ENCODE results near the gene CD33.
"Not testable (repeated sequence)": the region's sequence is repeated elsewhere in the genome, so short reads cannot be mapped to it uniquely, and the experiment has no call there.

CD33 gene

DNA sequence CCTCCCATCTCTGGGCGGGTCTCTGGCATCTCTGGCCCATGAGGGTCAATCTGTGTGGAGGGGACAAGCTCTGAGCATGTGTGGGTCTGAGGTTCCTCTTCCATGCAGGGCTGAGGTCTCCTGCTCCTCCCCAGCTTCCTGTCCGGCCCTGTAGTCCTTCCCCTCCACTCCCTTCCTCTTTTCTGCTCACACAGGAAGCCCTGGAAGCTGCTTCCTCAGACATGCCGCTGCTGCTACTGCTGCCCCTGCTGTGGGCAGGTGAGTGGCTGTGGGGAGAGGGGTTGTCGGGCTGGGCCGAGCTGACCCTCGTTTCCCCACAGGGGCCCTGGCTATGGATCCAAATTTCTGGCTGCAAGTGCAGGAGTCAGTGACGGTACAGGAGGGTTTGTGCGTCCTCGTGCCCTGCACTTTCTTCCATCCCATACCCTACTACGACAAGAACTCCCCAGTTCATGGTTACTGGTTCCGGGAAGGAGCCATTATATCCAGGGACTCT, at the start of gene CD33:
Gene CD33, plus strand, starts transcription at position 183 of the 496 bp plus-strand sequence. Its CDS starts 39 bp downstream, at position 222.
- DNase-seq = not testable (repeated sequence)

GRCh38 chr19:51179256-51179655, 45.6 kb upstream of the CD33 start:
- DNase-seq = no peak

GRCh38 chr19:51181377-51181912, 43.4 kb upstream of the CD33 start:
- no peak for DNase-seq

GRCh38 chr19:51181913-51182419, 42.9 kb upstream of the CD33 start:
- peak; percentile 9 for DNase-seq

DNA sequence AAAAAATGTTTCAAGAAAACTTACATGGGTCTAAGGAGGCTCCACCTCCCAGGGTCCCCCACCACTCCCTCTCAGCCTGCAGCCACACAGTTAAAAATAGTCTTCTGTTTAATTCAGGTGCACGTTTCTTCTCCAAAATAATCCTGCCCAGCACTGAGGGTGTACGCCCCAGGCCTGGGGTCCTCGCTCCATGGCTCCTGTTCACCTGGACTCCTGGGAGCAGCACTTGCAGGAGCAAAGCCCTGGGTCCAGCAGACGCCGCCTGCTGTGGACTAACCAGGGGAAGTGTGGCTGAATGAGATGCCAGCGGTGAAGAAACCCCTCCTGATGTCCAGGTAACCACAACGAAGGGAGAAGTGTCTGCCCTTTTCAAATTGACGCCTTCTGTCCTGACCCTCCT, 41.3 kb upstream of the CD33 start:
- DNase-seq = no peak

DNA sequence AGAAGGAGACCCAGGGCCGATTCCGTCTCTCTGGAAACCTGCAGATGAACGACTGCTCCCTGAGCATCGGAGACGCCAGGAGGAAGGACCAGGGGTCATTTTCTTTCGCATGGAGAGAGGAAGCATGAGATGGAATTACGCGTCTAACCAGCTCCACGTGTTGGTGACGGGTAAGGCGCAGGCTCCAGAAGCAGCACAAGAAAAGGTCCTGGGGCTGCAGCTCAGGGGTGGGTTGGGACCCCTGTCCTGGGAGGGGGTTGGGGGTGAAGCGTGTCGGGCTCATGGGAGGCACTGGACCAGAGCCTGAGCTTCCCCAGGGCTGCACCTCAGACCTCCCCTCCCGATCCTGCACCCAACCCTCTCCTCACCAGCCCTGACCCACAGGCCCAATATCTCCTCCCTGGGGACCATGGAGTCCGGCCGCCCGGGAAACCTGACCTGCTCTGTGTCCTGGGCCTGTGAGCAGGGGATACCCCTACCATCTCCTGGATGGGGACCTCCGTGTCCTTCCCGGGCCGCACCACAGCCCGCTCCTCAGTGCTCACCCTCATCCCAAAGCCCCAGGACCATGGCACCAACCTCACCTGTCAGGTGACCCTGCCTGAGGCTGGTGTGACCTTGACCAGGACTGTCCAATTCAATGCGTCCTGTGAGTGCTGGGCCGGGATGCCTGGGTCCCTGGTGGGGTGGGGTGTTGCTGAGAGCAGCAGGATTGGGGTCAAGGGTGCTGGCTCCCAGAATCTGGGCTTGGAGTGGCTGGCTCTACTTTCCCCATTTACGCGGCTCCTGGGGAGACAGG, 39.6 kb upstream of the CD33 start:
- no peak for DNase-seq

DNA sequence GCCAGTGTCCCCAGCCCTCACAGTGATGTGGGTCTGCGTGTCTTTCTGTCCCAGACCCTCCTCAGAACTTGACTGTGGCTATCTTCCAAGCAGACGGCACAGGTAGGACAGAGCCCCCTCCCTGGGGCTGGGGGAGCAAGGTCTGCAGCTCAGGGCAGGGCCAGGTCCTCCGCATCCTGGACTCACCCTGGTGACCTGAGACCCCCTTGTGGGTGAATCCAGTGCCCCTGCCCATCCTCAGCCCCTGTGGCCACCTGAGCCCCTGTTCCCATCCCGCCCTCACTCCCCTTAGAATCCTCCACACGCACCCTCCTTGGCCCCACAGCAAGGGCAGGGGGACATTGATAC, 39.0 kb upstream of the CD33 start:
- DNase-seq = no peak

DNA sequence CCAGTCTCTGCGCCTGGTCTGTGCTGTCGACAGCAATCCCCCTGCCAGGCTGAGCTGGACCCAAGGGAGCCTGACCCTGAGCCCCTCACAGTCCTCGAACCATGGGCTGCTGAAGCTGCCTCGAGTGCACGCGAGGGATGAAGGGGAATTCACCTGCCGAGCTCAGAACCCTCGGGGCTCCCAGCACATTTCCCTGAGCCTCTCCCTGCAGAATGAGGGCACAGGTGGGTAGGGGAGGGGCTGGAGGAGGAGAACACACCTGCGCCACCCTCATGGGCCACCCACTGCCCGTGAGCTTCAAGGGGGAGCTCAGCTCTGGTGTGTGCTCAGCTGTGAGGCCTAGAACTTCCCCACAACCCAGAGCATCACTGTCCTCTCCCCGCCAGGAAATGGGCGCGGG, 38.6 kb upstream of the CD33 start:
- DNase-seq = peak; percentile 9

DNA sequence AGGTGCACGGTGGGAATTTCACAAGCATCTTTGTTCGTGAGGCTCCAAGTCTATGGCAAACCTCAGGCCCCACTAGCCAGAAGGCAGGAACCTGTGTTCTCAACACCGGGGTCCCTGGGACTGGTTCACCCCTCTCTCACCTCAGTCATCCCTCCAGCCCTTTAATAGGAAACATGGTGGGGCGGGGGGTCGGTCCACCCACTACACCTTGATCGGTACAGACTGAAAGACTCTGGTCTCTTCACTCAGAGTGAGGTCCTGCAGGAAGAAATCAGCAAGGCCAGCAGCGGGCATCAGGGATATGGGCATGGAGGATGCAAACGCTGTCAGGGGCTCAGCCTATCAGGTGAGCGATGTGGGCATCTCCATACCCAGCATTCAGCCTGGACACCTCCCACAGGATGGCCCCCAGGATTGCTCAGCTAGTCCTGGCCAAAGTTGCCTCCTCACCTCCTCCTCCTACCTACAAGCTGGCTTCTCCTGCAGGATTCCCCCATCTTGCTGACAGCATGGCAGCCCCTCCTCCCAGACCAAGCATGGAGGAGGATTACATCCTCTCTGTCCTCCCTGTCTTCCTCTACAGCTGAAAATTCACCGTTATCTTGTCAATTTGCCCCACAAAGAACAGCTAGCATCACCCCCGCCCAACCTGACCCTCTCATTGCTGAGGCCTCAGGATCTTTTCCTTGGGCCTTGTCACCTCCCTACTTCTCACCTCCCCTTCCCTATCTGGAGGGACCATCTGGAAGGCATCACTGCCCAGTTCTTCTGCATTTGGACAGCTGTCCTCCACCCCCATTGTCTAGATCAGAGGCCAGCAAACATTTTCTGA, 37.3 kb upstream of the CD33 start:
- no peak for DNase-seq

DNA sequence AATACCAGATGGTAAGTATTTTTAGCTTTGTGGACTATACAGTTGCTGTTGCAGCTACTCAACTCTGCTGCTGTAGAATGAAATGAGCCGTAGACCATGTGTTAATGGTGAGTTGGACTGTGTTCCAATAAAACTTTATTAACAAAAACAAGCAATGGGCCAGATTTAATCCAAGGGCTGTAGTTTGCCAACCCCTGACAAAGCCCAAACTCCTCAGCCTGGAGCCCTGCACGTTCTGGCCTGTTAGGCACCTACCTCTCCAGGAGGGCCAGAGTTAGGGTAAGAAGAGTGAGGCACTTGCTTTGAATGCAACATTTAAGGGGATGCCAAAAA, 36.7 kb upstream of the CD33 start:
- DNase-seq = no peak

GRCh38 chr19:51192689-51193088, 32.2 kb upstream of the CD33 start:
- DNase-seq = no peak

DNA sequence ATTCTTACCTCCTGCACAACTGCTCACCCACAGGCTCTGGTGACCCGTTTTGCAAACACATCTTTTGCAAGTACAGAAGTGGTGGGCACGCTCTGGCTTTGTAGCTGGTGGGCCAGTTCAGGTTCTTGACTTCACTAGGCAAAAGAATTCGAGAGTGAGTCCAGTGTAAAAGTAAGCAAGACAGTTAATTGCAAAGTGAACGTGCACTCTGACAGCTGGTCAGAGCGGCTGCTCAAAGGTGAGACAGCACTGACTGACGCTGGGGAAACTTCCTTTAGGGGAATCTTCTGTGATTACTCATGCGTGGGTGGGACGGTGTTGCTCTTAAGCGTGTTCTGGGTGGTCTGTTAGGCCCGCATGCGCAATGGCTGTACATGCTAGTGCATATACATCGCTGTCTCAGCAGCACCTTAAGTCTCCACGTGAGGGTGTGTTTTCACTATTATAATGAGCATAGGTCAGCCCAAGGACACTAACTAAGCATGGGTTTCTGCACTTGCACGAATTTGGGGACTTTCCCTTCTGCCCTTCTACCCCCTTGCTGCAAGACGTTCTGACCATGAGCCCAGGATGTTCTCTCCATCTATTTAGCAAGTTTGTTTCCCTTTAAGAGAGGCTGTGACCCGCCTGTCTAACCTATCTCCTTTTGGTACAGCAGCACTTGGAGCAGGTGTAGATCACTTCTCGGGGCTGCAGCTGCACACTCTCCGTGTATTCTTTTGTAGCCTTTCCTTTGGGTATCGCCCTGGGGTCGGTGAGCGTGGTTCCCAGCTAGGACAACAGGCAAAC, 30.2 kb upstream of the CD33 start:
- no peak for DNase-seq

DNA sequence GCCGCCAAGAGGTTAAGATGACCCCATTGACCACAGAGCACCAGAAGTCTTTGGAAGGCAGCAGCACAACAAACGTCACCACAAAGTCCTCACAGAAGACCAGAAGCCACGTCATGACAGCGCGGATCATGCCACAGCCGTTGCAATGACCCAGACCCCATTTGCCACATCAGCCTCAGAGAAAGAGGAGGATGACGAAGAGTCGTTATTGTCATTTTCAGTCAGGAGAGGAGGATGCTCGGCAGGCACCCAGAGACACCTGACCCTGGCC, 29.6 kb upstream of the CD33 start:
- DNase-seq = no peak

GRCh38 chr19:51195616-51196015, 29.3 kb upstream of the CD33 start:
- no peak for DNase-seq

DNA sequence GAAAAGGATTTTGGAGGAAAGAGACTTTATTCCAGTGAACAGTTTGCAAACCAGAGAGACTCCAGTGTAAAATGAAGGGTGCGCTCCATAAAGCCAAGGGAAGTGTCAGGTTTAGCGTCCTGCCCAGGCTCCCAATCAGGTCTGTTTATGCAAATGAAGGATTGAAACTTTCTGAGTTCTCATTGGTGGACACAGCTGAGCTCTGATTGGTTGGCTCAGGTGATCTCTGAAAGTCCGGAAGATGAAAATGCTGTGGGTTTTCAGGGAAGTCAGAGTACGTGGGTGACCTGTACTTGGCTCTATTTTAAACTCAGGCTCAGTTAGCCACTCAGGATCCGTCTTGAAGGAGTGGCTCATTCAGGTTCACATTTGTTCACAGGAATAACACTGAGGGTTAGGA, 28.7 kb upstream of the CD33 start:
- peak; percentile 15 for DNase-seq

GRCh38 chr19:51198641-51199040, 26.2 kb upstream of the CD33 start:
- DNase-seq = no peak

DNA sequence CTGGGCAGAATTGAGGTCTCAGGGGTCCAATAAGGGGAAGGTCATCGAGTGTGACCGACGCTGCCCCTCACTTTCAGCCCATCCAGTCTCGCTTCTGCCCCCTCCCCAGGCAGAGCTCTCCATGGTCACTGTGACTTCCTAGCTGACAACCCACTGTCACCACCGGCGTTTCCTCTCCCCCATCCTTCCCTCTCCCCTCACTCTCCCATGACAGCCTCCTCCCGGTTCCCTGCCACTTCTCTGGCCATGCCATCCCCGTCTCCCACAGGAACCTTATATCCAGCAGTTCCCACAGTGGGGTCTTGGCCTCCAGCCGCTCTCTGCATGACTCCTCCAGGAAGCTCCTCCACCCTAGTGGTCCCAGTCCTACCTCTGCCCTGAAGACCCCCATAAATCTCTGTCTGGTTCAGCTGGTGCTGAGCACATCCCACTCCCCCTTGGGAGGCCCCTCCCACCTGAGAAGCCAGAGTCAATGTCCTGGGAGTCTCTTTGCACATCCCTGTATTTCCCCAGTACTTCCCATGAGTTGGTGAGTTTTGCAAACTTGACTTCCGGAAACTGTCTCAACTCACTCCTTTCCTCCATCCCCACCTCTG, 24.7 kb upstream of the CD33 start:
- DNase-seq = no peak

DNA sequence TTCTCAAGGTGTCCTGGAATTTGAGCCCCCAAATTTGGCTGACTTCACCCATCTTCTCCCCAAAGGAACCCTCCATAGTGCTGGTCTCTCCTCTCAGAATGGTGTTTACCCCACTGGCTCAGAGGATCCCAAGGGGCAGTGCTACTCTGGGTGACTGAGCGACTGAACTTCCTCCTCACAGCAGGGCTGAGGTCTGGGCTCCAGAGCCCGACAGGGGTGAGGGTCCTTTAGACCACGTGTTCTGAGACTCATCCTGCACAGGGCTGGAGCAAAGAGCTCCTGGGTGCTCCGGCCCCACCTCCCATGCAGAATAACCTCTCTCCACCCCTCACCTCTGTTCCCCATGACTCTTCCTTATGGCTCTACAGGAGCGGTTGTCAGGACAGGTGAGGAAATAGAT, 23.2 kb upstream of the CD33 start:
- no peak for DNase-seq

- no peak for DNase-seq
Observed at GRCh38 chr19:51203916-51204315, 21.0 kb upstream of the CD33 start.

DNA sequence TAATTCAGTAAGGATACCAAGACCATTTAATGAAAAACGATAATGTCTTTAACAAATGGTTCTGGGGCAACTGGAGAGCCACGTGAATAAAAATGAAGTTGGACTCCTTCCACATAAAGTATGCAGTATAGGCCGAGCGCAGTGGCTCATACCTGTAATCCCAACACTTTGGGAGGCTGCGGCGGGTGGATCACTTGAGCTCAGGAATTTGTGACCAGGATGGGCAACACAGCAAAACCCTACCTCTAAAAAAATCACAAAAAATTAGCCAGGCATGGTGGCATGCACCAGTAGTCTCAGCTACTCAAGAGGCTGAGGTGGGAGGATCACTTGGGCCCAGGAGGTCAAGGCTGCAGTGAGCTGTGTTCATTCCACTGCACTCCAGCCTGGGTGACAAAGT, 20.6 kb upstream of the CD33 start:
- no peak for DNase-seq

DNA sequence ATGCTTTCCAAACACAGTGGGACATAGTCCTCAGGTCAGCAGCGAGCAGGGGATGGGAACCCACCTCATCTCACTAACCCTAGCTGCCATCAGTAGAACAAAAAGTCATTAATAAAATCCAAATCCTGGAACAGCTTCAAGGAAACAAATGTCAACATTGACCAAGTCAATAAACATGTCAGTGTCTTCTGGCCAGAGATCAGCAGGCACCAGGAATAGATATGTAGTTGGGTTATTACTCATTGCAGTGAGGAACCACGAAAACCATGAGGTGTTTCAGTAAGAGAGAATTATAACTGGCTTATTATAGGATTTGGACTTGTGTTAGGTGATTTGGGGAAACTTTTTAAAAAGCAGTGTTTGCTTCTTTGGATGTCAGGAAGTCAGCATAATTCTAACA, 17.1 kb upstream of the CD33 start:
- DNase-seq = no peak

- DNase-seq = no peak
Observed at GRCh38 chr19:51210191-51210784, 14.6 kb upstream of the CD33 start.

Data from NCI-H69 (cell line).